Neural crest cell (in vitro differentiated cells): Measurements from ENCODE around the gene MCAM. TPM values are rescaled to one million over a fixed set of nuclear protein-coding genes. Genes with fewer than 3 reads are reported as not detected.

Experiments used
- DNase-seq: peaks from one replicate; pipeline ENCODE4 v3.0.0; 2021; ENCODE audit warnings: low read depth, mixed read lengths, low spot score
- H3K27ac Mint-ChIP-seq: one replicate; pipeline ENCODE4 v1.8.0; 2021; ENCODE audit warnings: mild to moderate bottlenecking, mixed read lengths; ENCODE audit not compliant: unreplicated experiment
- H3K27me3 Mint-ChIP-seq: 2 replicates; pipeline ENCODE4 v1.8.0; 2021; ENCODE audit warnings: low read depth, mild to moderate bottlenecking, mixed read lengths
- H3K36me3 Mint-ChIP-seq: 2 replicates; pipeline ENCODE4 v1.8.0; 2021; ENCODE audit warnings: low read depth, mild to moderate bottlenecking, mixed read lengths
- H3K4me1 Mint-ChIP-seq: 2 replicates; pipeline ENCODE4 v1.8.0; 2021; ENCODE audit warnings: mixed read lengths
- H3K4me3 Mint-ChIP-seq: one replicate; pipeline ENCODE4 v1.8.0; 2021; ENCODE audit warnings: mild to moderate bottlenecking, mixed read lengths
- H3K9me3 Mint-ChIP-seq: 2 replicates; pipeline ENCODE4 v1.8.0; 2021; ENCODE audit warnings: mixed read lengths
- total RNA-seq: library from RNA; stranded (reverse); gene quantifications from 2 replicates; pipeline ENCODE4 v1.2.1, GENCODE V29; 2021
- TF ChIP-seq, protein P1 (sequence below): fragments of 200-600 bp; sonication (generic); conservative IDR thresholded peaks from 2 replicates; pipeline ENCODE4 v1.5.0; 2021; ENCODE audit warnings: antibody characterized with exemption, mild to moderate bottlenecking

Gene MCAM
- total RNA-seq, 1 donor from 2014 or later = 66.7 TPM

DNA sequence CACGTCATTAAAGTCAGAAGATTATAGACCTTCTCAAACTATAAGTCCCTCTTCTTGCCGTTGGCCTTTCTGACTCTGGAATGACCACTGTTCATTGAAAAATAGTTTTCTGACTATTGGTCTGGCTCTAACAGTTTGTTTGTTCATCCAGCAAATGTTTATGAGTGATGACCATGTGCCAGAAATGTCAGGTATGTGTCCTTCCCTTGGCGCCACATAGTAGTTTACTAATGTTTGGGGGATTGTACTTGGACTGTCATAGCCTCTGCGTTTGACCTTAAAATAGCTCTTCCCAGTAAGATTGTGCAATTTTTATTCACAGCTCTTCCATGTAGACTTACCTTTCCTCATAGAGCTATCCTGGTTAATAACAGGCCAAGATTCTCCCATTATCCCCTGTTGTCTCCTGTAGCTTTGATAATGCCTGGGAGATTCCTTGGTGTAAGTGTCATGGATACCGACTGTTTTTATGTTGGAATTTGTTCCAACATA, 13.7 kb downstream of the MCAM start:
- H3K9me3 Mint-ChIP-seq = no peaks in the 10 kb centered on the region
- DNase-seq = no peak
- no peak overlapping the region for H3K4me3 Mint-ChIP-seq
- no peak overlapping the region for H3K27ac Mint-ChIP-seq
- H3K36me3 Mint-ChIP-seq = peaks cover 2% of the 10 kb centered on the region
- no peaks in the 10 kb centered on the region for H3K4me1 Mint-ChIP-seq
- TF ChIP-seq, protein P1, sequence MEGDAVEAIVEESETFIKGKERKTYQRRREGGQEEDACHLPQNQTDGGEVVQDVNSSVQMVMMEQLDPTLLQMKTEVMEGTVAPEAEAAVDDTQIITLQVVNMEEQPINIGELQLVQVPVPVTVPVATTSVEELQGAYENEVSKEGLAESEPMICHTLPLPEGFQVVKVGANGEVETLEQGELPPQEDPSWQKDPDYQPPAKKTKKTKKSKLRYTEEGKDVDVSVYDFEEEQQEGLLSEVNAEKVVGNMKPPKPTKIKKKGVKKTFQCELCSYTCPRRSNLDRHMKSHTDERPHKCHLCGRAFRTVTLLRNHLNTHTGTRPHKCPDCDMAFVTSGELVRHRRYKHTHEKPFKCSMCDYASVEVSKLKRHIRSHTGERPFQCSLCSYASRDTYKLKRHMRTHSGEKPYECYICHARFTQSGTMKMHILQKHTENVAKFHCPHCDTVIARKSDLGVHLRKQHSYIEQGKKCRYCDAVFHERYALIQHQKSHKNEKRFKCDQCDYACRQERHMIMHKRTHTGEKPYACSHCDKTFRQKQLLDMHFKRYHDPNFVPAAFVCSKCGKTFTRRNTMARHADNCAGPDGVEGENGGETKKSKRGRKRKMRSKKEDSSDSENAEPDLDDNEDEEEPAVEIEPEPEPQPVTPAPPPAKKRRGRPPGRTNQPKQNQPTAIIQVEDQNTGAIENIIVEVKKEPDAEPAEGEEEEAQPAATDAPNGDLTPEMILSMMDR = no peak
- no peaks in the 10 kb centered on the region for H3K27me3 Mint-ChIP-seq

DNA sequence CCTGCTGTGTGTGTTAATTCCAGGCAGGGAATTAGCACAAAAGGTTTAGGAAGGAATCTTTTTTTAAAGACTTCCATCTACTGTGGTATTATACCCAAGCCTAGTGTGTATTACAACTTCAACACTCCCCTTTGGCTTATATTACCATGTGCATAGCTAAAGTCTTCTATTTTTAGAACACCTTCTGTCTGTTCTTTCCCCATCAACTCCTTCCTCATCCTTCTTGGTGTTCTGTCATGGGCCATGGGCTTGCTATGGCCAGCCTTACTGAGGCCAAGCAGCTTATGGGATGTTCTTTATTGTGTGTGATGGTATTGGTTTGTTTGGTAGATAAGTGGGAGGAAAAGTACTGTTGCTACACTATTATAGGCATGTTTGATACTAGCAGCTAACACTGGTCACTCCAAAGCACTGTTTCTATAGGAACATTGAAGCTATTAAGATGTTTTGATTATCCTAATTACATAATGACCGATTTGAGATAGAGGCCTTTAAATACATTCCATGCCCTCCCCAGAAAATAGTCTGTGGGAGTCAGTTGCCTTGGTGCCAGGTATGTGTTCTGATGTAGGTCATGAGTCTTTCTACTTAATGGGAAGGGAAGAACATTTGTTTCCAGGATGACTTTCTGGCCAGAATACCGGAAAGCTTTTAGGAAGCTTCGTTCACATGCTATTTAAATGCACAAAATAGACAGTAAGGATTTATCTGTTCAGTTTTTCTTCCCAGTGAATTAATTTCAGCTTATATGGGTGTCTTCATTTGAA, 16.5 kb downstream of the MCAM start:
- H3K27me3 Mint-ChIP-seq = no peaks in the 10 kb centered on the region
- no peak for DNase-seq
- no peak overlapping the region for H3K27ac Mint-ChIP-seq
- H3K4me1 Mint-ChIP-seq = no peaks in the 10 kb centered on the region
- peaks cover 2% of the 10 kb centered on the region for H3K36me3 Mint-ChIP-seq
- H3K9me3 Mint-ChIP-seq = no peaks in the 10 kb centered on the region
- TF ChIP-seq, protein P1 = no peak
- H3K4me3 Mint-ChIP-seq = no peak overlapping the region

DNA sequence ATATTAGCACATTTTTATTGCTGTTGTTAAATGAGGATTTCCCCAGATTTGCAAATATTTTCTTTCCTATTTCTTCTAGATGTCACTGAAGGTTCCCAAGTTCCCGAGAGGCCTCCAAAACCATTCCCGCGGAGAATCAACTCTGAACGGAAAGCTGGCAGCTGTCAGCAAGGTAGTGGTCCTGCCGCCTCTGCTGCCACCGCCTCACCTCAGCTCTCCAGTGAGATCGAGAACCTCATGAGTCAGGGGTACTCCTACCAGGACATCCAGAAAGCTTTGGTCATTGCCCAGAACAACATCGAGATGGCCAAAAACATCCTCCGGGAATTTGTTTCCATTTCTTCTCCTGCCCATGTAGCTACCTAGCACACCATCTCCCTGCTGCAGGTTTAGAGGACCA, 17.5 kb downstream of the MCAM start:
- H3K4me3 Mint-ChIP-seq = no peak overlapping the region
- TF ChIP-seq, protein P1 = no peak
- no peaks in the 10 kb centered on the region for H3K27me3 Mint-ChIP-seq
- no peak overlapping the region for H3K27ac Mint-ChIP-seq
- H3K9me3 Mint-ChIP-seq = no peaks in the 10 kb centered on the region
- no peak for DNase-seq
- H3K4me1 Mint-ChIP-seq = no peaks in the 10 kb centered on the region
- H3K36me3 Mint-ChIP-seq = peaks cover 2% of the 10 kb centered on the region

DNA sequence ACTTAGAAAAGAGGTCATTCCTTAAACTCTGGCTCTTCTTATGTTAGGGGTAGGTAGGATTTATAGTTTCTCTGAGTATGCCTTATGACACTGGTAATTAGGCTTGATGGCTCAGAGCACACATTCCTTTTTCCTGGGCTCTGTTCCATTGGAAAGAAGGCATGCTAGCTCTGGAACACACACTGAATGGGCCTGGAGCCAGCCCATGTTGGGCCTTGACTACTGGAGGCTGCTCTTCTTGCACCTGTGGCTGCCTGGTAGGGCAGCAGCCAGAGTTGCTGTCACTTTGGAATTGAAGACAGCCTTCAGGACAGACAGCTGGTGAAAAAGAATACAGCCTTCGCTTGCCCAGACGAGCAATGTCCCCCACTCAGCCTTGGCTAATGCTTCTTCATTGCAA, 18.2 kb downstream of the MCAM start:
- Mint-ChIP-seq H3K27me3 (no peaks in the 10 kb centered on the region), H3K9me3 (no peaks in the 10 kb centered on the region), H3K4me3 (no peak overlapping the region), H3K4me1 (no peaks in the 10 kb centered on the region), H3K36me3 (peaks cover 2% of the 10 kb centered on the region), H3K27ac (no peak overlapping the region)
- TF ChIP-seq, protein P1 = no peak
- no peak for DNase-seq

DNA sequence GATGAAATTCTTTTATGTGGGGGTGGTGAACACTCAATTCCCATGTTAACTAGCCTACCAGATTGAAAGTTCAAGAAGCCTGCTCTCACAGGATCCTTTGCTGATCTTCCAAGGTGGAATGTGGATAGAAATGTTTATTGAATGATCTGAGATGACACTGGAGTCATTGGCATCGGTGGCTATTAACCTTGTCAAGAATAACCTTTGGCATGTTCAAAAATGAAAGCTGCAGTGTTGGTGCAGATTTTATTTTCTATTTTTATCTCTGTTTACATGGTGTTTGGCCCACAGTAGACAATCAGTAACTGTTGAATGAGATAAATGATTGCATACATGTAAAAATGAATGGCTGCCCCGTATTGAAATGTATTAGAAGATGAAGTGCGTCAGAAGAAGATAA, 19.0 kb downstream of the MCAM start:
- Mint-ChIP-seq H3K4me3 (no peak overlapping the region), H3K27ac (no peak overlapping the region), H3K4me1 (no peaks in the 10 kb centered on the region), H3K9me3 (no peaks in the 10 kb centered on the region), H3K27me3 (no peaks in the 10 kb centered on the region), H3K36me3 (peaks cover 5% of the 10 kb centered on the region)
- TF ChIP-seq, protein P1 = no peak
- no peak for DNase-seq
